Measurements from ENCODE around the gene RNF217.

Gene RNF217

GRCh38 chr6:124987999-124988591 is 25.9 kb downstream of the RNF217 start:
- no peak for DNase-seq (ENCODE audit: low read depth in 2 of 2)

GRCh38 chr6:124989136-124989983 is 27.1 kb downstream of the RNF217 start:
- no peak for DNase-seq (ENCODE audit: low read depth in 2 of 2)

- DNase-seq (ENCODE audit: low read depth in 2 of 2), result no peak
These were observed 28.8 kb downstream of the RNF217 start for GRCh38 chr6:124990988-124991387.

- no peak for DNase-seq (ENCODE audit: low read depth in 2 of 2)
These were observed 29.6 kb downstream of the RNF217 start for GRCh38 chr6:124991764-124992295.

- DNase-seq (ENCODE audit: low read depth in 2 of 2), result no peak
These were observed 31.1 kb downstream of the RNF217 start for GRCh38 chr6:124993327-124993726.

- no peak for DNase-seq (ENCODE audit: low read depth in 2 of 2)
These were observed 32.4 kb downstream of the RNF217 start for GRCh38 chr6:124994648-124995047.

GRCh38 chr6:124995131-124995530 is 32.9 kb downstream of the RNF217 start:
- no peak for DNase-seq (ENCODE audit: low read depth in 2 of 2)

- no peak for DNase-seq (ENCODE audit: low read depth in 2 of 2)
These were observed 33.5 kb downstream of the RNF217 start for GRCh38 chr6:124995645-124996325.

- DNase-seq (ENCODE audit: low read depth in 2 of 2), result no peak
These were observed 34.2 kb downstream of the RNF217 start for GRCh38 chr6:124996411-124996810.

GRCh38 chr6:124997196-124997875 is 35.1 kb downstream of the RNF217 start:
- DNase-seq (ENCODE audit: low read depth in 2 of 2), result no peak

GRCh38 chr6:124999105-124999764 is 37.0 kb downstream of the RNF217 start:
- DNase-seq (ENCODE audit: low read depth in 2 of 2), result no peak

GRCh38 chr6:125001684-125002405 is 39.6 kb downstream of the RNF217 start:
- no peak for DNase-seq (ENCODE audit: low read depth in 2 of 2)

GRCh38 chr6:125002406-125002741 is 40.1 kb downstream of the RNF217 start:
- DNase-seq (ENCODE audit: low read depth in 2 of 2), result no peak

GRCh38 chr6:125003070-125003469 is 40.8 kb downstream of the RNF217 start:
- DNase-seq (ENCODE audit: low read depth in 2 of 2), result no peak

GRCh38 chr6:125004198-125004597 is 42.0 kb downstream of the RNF217 start:
- no peak for DNase-seq (ENCODE audit: low read depth in 2 of 2)

- no peak for DNase-seq (ENCODE audit: low read depth in 2 of 2)
These were observed 42.8 kb downstream of the RNF217 start for GRCh38 chr6:125004797-125005595.

- no peak for DNase-seq (ENCODE audit: low read depth in 2 of 2)
These were observed 46.0 kb downstream of the RNF217 start for GRCh38 chr6:125008261-125008703.

GRCh38 chr6:125008957-125009356 is 46.7 kb downstream of the RNF217 start:
- no peak for DNase-seq (ENCODE audit: low read depth in 2 of 2)

GRCh38 chr6:125009578-125009977 is 47.3 kb downstream of the RNF217 start:
- DNase-seq (ENCODE audit: low read depth in 2 of 2), result no peak
